Kidney (tissue), 14 donors: ENCODE measurements around the gene STK11IP. TPM values are rescaled to one million over a fixed set of nuclear protein-coding genes. Genes with fewer than 3 reads are reported as not detected.

Experiments
- DNase-seq, 5 donors: peaks; one replicate each; pipeline ENCODE4 v3.0.0-alpha.2; 2013 to 2020
- FAIRE-seq: peaks from 2 replicates; lab custom pipeline; 2012; peaks lifted over from hg19 to GRCh38; lab: Jason Lieb, UNC
- H3K27ac ChIP-seq, 2 donors: one replicate each; pipeline ENCODE4 v1.7.0; 2013; ENCODE audit warnings: low read depth in 2 of 2, low read length in 2 of 2, inconsistent platforms in 1 of 2
- H3K27me3 ChIP-seq: one replicate; pipeline ENCODE4 v1.7.1; 2013; ENCODE audit warnings: low read length, inconsistent platforms; ENCODE audit not compliant: control insufficient read depth, insufficient read depth
- H3K36me3 ChIP-seq, 3 donors: one replicate each; pipeline versions ENCODE4 v1.7.0 to v1.7.1; 2013; ENCODE audit warnings: low read length in 3 of 3, control low read depth in 1 of 3, inconsistent platforms in 1 of 3; ENCODE audit not compliant: insufficient read depth in 3 of 3, control insufficient read depth in 2 of 3
- H3K4me1 ChIP-seq, 3 donors: one replicate each; pipeline versions ENCODE4 v1.7.0 to v1.7.1; 2013; ENCODE audit warnings: low read length in 3 of 3, inconsistent platforms in 1 of 3, low read depth in 1 of 3; ENCODE audit not compliant: control insufficient read depth in 2 of 3, insufficient read depth in 2 of 3
- H3K4me3 ChIP-seq, 3 donors: one replicate each; pipeline versions ENCODE4 v1.7.0 to v1.8.1; 2013; ENCODE audit warnings: low read length in 3 of 3, control low read depth in 1 of 3, inconsistent platforms in 1 of 3
- H3K9ac ChIP-seq, 3 donors: one replicate each; pipeline versions ENCODE4 v1.7.0 to v1.7.1; 2013; ENCODE audit warnings: low read length in 3 of 3, control low read depth in 1 of 3, inconsistent platforms in 1 of 3
- H3K9me3 ChIP-seq, 3 donors: one replicate each; pipeline versions ENCODE4 v1.7.0 to v1.7.1; 2013; ENCODE audit warnings: low read length in 3 of 3, control low read depth in 1 of 3, inconsistent platforms in 1 of 3; ENCODE audit not compliant: control insufficient read depth in 2 of 3, insufficient read depth in 1 of 3
- intact Hi-C: fragments of 100-400 bp; cut with DNase I; formaldehyde crosslinking; loops from one replicate; pipeline ENCODE4 v1.11.1; 2022
- polyA plus RNA-seq: library from polyadenylated mRNA; stranded (reverse); fragments of 350-450 nt; fragmentation: Illumina TruSeq; extraction: RNeasy Lipid Tissue Mini Kit (QIAGEN cat#74804); gene quantifications from one replicate; pipeline ENCODE4 v1.2.3, GENCODE V29; 2014; ENCODE audit warnings: low read depth, low replicate concordance; ENCODE audit not compliant: insufficient read depth
- total RNA-seq: library from RNA; stranded (reverse); fragmentation: NEBNext Ultra II Directional; extraction: Animal tissue kit (Norgen Biotek cat#: 25700); gene quantifications from one replicate; pipeline ENCODE4 v1.2.1, GENCODE V29; 2021
- TF ChIP-seq, protein P1 (sequence below): IDR thresholded peaks from 3 replicates; pipeline ENCODE4 v1.5.1; 2012; ENCODE audit warnings: mild to moderate bottlenecking, moderate library complexity, borderline replicate concordance; ENCODE audit not compliant: insufficient read depth; ENCODE audit errors: extremely low read depth
- donor health status: control.
- donor health status: control.
- donor health status: control.
- donor health status: control.
- donor health status: control.
- donor health status: DM: yes; HTN: yes; CAD: no.
- donor health status: Normal renal cell carcinoma (clear cell type).

Gene STK11IP
- total and polyA plus RNA-seq, 2 donors from 2014 or later: 12.5 to 33.7 TPM

DNA sequence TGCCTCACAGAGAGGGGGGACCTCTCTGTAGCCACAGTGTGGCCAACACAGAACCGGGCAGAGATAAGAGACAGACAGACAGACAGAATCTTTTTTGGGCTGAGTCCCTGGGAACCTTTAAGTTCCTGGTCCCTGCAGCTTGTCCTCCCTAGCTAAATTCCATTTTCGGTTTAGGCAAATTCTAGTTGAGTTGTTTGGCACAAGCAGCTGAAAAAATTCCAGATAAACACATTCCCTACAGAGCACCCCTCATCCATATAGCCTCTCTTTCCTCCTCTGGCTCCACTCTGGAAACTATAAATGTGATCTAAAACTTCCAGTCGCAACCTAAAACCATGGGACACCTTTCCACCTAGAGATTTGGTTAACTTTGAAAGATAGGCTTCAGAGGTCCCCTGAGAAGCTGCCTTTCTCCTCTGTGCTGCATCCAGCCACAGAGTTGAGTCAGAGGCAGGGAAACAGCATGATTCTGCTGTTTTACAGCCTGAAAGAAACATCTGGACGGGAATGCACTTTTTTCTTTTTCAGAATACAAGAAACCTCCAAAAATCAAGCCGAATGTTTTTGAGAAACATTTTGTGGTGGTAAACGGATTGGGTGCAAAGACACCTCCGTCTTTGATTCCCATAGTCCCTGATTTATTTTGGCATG lies 60.7 kb downstream of the STK11IP start:
- H3K4me1 ChIP-seq: no peaks in the 10 kb centered on the region
- TF ChIP-seq, protein P1, sequence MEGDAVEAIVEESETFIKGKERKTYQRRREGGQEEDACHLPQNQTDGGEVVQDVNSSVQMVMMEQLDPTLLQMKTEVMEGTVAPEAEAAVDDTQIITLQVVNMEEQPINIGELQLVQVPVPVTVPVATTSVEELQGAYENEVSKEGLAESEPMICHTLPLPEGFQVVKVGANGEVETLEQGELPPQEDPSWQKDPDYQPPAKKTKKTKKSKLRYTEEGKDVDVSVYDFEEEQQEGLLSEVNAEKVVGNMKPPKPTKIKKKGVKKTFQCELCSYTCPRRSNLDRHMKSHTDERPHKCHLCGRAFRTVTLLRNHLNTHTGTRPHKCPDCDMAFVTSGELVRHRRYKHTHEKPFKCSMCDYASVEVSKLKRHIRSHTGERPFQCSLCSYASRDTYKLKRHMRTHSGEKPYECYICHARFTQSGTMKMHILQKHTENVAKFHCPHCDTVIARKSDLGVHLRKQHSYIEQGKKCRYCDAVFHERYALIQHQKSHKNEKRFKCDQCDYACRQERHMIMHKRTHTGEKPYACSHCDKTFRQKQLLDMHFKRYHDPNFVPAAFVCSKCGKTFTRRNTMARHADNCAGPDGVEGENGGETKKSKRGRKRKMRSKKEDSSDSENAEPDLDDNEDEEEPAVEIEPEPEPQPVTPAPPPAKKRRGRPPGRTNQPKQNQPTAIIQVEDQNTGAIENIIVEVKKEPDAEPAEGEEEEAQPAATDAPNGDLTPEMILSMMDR: no peak
- peaks cover 0 to 10% (median 7%) of the 10 kb centered on the region in 3 donors for H3K9me3 ChIP-seq
- H3K27ac ChIP-seq: no peak overlapping the region
- no peak overlapping the region for H3K9ac ChIP-seq
- DNase-seq (peak in 2 of 5 donors; percentile 16 to 43), FAIRE-seq (no peak)
- no peaks in the 10 kb centered on the region for H3K27me3 ChIP-seq
- intact Hi-C loops: no loop called here
- H3K36me3 ChIP-seq: no peaks in the 10 kb centered on the region
- H3K4me3 ChIP-seq: no peak overlapping the region

DNA sequence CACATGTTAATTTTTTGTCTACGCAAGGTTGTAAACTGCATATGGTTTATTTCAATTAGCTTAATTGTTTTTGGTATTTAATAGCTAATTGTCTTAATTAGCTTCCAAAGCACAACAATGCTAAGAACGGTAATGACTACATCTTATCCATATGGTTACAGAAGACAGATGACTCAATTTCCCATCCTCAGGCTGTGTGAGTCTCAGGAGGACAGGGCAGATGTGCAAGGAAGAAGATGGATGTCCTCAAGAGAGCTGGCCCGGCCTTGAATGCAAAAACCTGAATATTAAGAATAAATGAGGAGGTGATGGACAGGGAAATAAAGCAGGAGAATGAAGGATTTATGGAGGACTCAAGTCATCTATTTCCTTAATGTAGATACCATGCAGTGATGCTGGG lies 61.2 kb downstream of the STK11IP start:
- Histone ChIP-seq H3K4me1 (no peaks in the 10 kb centered on the region), H3K27ac (no peak overlapping the region), H3K36me3 (no peaks in the 10 kb centered on the region), H3K4me3 (no peak overlapping the region), H3K27me3 (no peaks in the 10 kb centered on the region), H3K9ac (no peak overlapping the region), H3K9me3 (peaks cover 0 to 10% (median 7%) of the 10 kb centered on the region in 3 donors)
- DNase-seq (no peak), FAIRE-seq (no peak)
- intact Hi-C loops: no loop called here
- TF ChIP-seq, protein P1: no peak

DNA sequence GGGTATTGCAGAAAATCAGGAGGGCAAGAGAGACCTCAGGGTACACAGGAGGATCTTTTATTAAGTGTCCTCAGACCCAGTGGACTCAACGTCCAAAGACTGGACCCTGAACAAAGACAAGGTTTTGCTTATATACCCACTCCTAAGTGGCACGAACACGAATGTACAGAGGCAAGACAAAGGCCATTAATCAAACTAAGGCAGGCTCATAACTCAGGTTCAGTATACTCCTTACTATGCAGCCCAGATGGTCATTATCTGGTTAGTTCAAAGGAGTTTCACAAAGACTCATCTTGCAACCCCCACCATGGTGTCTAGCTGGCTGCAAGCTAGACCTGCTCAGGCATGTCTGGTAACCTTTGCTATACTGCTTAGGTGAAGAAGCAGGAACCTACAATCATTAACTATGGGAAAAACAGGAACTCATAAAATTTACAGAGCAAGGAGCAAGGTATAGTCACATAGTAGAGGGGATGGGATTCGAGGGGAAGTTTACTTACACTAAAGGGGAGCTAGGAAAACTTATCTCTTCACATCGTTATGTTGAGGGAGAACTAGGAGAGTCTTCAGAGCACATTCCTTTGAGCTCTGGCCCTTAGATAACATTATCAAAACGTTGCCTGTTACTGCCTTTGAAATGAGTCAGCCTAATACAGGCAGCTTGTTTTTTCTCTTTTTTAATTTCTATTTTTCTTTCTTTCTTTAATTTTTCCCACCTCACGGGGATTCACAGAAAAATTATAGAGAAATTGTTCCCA lies 63.7 kb downstream of the STK11IP start:
- DNase-seq (peak in 2 of 5 donors; percentile 29 to 40), FAIRE-seq (no peak)
- intact Hi-C loops: no loop called here
- H3K27me3 ChIP-seq: no peaks in the 10 kb centered on the region
- H3K4me3 ChIP-seq: no peak overlapping the region
- H3K36me3 ChIP-seq: no peaks in the 10 kb centered on the region
- H3K9me3 ChIP-seq: peaks cover 0 to 10% (median 7%) of the 10 kb centered on the region in 3 donors
- no peak overlapping the region for H3K27ac ChIP-seq
- TF ChIP-seq, protein P1: no peak
- H3K9ac ChIP-seq: no peak overlapping the region
- H3K4me1 ChIP-seq: no peaks in the 10 kb centered on the region
